HG02798 (cell line): Measurements from ENCODE around the gene IRF2.
A peak's percentile ranks its signal among the peaks of the same experiment; 100 is the strongest.

Experiments used
- ATAC-seq: cut with Tn5 transposase; IDR thresholded peaks from one replicate; pipeline ENCODE4 v1.9.1; 2021; ENCODE audit warnings: mild to moderate bottlenecking; ENCODE audit not compliant: unreplicated experiment, poor library complexity

Gene IRF2

GRCh38 chr4:184434501-184435066 is 39.8 kb downstream of the IRF2 start:
- no peak for ATAC-seq

GRCh38 chr4:184434021-184434420 is 40.3 kb downstream of the IRF2 start:
- no peak for ATAC-seq

GRCh38 chr4:184433258-184433892 is 41.0 kb downstream of the IRF2 start:
- ATAC-seq = no peak

GRCh38 chr4:184432127-184432922 is 42.0 kb downstream of the IRF2 start:
- no peak for ATAC-seq

- no peak for ATAC-seq
These were observed 44.2 kb downstream of the IRF2 start for GRCh38 chr4:184430163-184430562.

GRCh38 chr4:184428787-184429186 is 45.6 kb downstream of the IRF2 start:
- no peak for ATAC-seq

GRCh38 chr4:184427687-184428086 is 46.7 kb downstream of the IRF2 start:
- ATAC-seq = no peak

- no peak for ATAC-seq
These were observed 47.3 kb downstream of the IRF2 start for GRCh38 chr4:184427093-184427492.

- no peak for ATAC-seq
These were observed 49.2 kb downstream of the IRF2 start for GRCh38 chr4:184424993-184425758.

GRCh38 chr4:184424279-184424678 is 50.1 kb downstream of the IRF2 start:
- no peak for ATAC-seq

GRCh38 chr4:184423003-184423686 is 51.2 kb downstream of the IRF2 start:
- ATAC-seq = peak; percentile 36

GRCh38 chr4:184422378-184422777 is 52.0 kb downstream of the IRF2 start:
- no peak for ATAC-seq

- peak; percentile 34 for ATAC-seq
These were observed 52.7 kb downstream of the IRF2 start for GRCh38 chr4:184421533-184422155.

- ATAC-seq = peak; percentile 48
These were observed 53.4 kb downstream of the IRF2 start for GRCh38 chr4:184420881-184421416.

- no peak for ATAC-seq
These were observed 53.9 kb downstream of the IRF2 start for GRCh38 chr4:184420402-184420801.

- no peak for ATAC-seq
These were observed 54.4 kb downstream of the IRF2 start for GRCh38 chr4:184419976-184420375.

- ATAC-seq = peak; percentile 52
These were observed 56.4 kb downstream of the IRF2 start for GRCh38 chr4:184417802-184418511.

GRCh38 chr4:184416913-184417734 is 57.2 kb downstream of the IRF2 start:
- ATAC-seq = peak; percentile 55
